ENCODE data around the gene TCEAL3. TPM values are rescaled to one million over a fixed set of nuclear protein-coding genes. Genes with fewer than 3 reads are reported as not detected.

Gene TCEAL3
- total RNA-seq, 1 donor from 2014 or later: 11.9 TPM

DNA sequence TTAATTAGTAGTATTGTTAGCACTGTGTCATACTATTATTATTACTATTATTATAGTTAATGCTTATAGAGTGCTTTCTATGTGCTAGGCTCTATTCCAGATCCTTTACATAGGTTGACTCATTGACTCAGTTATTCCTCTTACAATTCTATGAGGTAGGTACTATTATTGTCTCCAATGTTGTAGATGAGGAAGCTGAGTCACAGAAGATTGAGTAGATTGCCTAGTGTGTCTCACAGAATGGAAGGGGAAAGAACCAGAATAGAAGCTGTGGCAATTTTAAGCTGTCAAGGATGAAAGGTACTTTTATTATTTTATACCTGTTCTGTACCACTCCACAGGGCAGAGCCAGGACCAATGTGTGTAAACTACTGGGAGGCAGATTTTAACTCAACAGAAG lies 19.1 kb downstream of the TCEAL3 start:
- no peak overlapping the region for H3K27ac Mint-ChIP-seq

DNA sequence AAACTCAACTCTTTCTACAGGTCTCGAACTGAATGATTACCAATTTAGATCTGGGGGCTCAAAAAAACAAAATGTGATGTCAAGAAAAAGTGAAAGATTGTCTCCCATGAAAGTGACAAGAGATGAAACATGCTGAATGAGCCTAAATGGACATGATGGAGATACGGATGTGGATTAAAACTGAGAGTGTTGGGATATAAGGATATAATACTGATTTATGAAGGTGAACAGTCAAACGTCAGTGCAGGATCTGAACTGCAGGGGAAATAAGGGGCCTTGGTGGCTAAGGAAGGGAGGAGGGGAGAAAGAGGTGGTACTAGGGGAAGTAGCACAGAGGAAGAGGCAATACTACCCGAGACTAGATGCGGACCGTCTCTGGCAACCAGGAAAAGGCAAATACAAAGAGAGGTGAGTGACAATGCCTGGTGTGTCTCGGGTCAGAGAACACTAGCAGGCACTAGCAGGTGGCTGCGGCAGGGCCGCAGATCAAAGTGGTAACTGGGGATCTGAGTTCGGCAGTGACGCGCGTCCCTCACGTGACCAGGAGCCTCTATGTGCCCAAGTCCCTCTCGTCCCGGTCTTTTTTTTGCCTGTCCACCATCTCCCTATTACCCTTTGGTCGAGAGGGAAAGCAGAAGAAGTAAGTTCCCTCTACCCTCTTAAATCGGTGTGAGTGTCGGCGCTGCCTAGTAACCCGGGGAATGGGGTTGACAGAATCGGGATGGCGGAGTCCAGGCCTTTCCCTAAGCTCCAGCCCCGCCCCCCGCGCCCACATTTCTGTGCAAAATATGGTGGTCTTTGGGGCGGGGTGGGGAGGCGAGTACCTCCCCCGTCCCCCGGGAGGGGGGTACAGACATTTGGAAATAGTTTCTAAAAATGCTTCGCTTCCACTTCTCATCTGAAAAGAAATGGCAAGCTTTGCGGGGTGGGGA lies 20.9 kb downstream of the TCEAL3 start, which contains the start of gene TCEAL1:
Gene TCEAL1, plus strand, starts transcription at position 590 of the 932 bp plus-strand sequence. CDS start 942 bp downstream, outside the sequence.
- H3K4me3 Mint-ChIP-seq: peak within 1 kb of the TSS; percentile 79
- DNase-seq (ENCODE audit: low spot score in 2 of 2, unreplicated experiment in 2 of 2): peak in 1 of 2 experiments; percentile 52
- peaks cover 3% of the 10 kb centered on the region for H3K36me3 Mint-ChIP-seq
- H3K9me3 Mint-ChIP-seq: peaks cover 12% of the 10 kb centered on the region
- peaks cover 10% of the 10 kb centered on the region for H3K4me1 Mint-ChIP-seq
- H3K27ac Mint-ChIP-seq: peak within 1 kb of the TSS; percentile 79
- H3K27me3 Mint-ChIP-seq (ENCODE audit: low read depth): no peaks in the 10 kb centered on the region
- TF ChIP-seq, protein P1, sequence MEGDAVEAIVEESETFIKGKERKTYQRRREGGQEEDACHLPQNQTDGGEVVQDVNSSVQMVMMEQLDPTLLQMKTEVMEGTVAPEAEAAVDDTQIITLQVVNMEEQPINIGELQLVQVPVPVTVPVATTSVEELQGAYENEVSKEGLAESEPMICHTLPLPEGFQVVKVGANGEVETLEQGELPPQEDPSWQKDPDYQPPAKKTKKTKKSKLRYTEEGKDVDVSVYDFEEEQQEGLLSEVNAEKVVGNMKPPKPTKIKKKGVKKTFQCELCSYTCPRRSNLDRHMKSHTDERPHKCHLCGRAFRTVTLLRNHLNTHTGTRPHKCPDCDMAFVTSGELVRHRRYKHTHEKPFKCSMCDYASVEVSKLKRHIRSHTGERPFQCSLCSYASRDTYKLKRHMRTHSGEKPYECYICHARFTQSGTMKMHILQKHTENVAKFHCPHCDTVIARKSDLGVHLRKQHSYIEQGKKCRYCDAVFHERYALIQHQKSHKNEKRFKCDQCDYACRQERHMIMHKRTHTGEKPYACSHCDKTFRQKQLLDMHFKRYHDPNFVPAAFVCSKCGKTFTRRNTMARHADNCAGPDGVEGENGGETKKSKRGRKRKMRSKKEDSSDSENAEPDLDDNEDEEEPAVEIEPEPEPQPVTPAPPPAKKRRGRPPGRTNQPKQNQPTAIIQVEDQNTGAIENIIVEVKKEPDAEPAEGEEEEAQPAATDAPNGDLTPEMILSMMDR (IDR thresholded peaks at IDR 0.05; ENCODE audit: unreplicated experiment): no peak

More for the DNA sequence above, 19.1 kb downstream of the TCEAL3 start:
- peaks cover 10% of the 10 kb centered on the region for H3K9me3 Mint-ChIP-seq
- no peak for DNase-seq (ENCODE audit: low spot score in 2 of 2, unreplicated experiment in 2 of 2)
- no peaks in the 10 kb centered on the region for H3K27me3 Mint-ChIP-seq (ENCODE audit: low read depth)
- peaks cover 10% of the 10 kb centered on the region for H3K4me1 Mint-ChIP-seq
- no peak overlapping the region for H3K4me3 Mint-ChIP-seq
- TF ChIP-seq, protein P1 (IDR thresholded peaks at IDR 0.05; ENCODE audit: unreplicated experiment): no peak
- H3K36me3 Mint-ChIP-seq: peaks cover 2% of the 10 kb centered on the region

DNA sequence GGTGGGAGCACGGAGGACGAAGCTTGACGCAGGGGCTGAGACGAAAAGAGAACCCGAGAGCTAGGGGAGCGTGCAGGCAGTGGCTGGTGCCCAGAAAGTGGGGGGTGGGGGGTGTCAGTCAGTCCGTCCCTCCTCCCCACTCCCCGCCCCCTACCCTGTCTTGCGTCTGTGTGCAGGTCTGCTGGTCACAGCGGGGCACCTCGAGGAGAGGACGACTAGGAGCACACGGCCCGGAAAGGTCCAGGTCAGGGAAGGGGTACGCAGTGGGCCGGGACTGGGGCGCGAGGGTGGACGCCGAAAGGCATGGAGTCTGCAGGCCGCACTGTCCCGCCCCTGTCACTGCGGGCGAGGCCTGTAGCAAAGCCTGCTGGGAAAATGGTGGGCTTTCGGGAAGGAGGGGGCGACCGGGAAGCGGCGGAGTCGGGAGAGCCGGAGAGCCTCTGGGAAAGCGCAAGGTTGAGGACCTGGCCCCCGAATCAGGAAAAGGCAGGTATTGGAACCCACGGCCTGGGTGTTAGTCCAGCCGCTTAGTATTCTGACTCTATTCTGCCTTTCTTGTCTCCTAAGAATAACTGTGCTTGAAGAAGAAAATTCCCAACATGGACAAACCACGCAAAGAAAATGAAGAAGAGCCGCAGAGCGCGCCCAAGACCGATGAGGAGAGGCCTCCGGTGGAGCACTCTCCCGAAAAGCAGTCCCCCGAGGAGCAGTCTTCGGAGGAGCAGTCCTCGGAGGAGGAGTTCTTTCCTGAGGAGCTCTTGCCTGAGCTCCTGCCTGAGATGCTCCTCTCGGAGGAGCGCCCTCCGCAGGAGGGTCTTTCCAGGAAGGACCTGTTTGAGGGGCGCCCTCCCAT lies 21.8 kb downstream of the TCEAL3 start:
- peak overlapping the region; percentile 79 for H3K27ac Mint-ChIP-seq
- no peaks in the 10 kb centered on the region for H3K27me3 Mint-ChIP-seq (ENCODE audit: low read depth)
- peaks cover 3% of the 10 kb centered on the region for H3K36me3 Mint-ChIP-seq
- H3K4me3 Mint-ChIP-seq: peak overlapping the region; percentile 79
- H3K4me1 Mint-ChIP-seq: peaks cover 10% of the 10 kb centered on the region
- peaks cover 12% of the 10 kb centered on the region for H3K9me3 Mint-ChIP-seq
- TF ChIP-seq, protein P1 (IDR thresholded peaks at IDR 0.05; ENCODE audit: unreplicated experiment): no peak
- DNase-seq (ENCODE audit: low spot score in 2 of 2, unreplicated experiment in 2 of 2): peak in 1 of 2 experiments; percentile 68

DNA sequence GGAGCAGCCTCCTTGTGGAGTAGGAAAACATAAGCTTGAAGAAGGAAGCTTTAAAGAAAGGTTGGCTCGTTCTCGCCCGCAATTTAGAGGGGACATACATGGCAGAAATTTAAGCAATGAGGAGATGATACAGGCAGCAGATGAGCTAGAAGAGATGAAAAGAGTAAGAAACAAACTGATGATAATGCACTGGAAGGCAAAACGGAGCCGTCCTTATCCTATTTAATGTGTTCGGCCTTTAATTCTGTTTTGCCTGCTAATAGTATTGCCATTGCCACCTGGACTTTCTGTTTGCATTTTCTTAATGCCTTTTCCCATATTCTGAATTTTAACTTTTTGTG lies 22.4 kb downstream of the TCEAL3 start:
- Mint-ChIP-seq H3K4me1 (peaks cover 10% of the 10 kb centered on the region), H3K36me3 (peaks cover 3% of the 10 kb centered on the region), H3K4me3 (peak overlapping the region; percentile 79), H3K27ac (peak overlapping the region; percentile 79), H3K27me3 (ENCODE audit: low read depth) (no peaks in the 10 kb centered on the region), H3K9me3 (peaks cover 12% of the 10 kb centered on the region)
- TF ChIP-seq, protein P1 (IDR thresholded peaks at IDR 0.05; ENCODE audit: unreplicated experiment): no peak
- DNase-seq (ENCODE audit: low spot score in 2 of 2, unreplicated experiment in 2 of 2): no peak

DNA sequence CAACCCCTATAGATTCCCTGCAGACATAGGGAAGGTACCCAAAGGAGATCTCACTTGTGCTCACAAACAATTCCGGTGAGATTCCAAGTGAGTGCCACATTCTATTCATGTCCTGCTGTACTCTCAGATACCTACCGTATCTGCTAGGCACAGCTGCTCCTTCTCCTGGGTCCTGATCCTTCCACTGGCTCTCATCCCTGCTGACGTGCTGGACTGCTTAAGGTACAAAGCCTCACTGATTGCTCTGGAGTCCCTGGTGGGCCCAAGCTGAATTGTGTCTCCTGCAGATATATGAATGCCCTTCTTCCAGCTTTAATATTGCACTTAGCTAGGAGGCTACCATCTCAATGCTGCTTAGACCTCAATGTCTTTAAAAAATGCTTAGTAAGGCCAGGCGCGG lies 23.4 kb downstream of the TCEAL3 start:
- Mint-ChIP-seq H3K36me3 (peaks cover 3% of the 10 kb centered on the region), H3K27me3 (ENCODE audit: low read depth) (no peaks in the 10 kb centered on the region), H3K4me1 (peaks cover 10% of the 10 kb centered on the region), H3K9me3 (peaks cover 9% of the 10 kb centered on the region), H3K4me3 (no peak overlapping the region), H3K27ac (no peak overlapping the region)
- no peak for DNase-seq (ENCODE audit: low spot score in 2 of 2, unreplicated experiment in 2 of 2)
- TF ChIP-seq, protein P1 (IDR thresholded peaks at IDR 0.05; ENCODE audit: unreplicated experiment): no peak
